GM19239 (cell line): Measurements from ENCODE around the gene RREB1.
"Not testable (repeated sequence)": the region's sequence is repeated elsewhere in the genome, so short reads cannot be mapped to it uniquely, and the experiment has no call there.

ENCODE experiments used
- DNase-seq: peaks from one replicate; pipeline ENCODE4 v3.0.0; 2011; ENCODE audit warnings: low spot score; ENCODE audit not compliant: insufficient read length
- FAIRE-seq: peaks from 2 replicates; lab custom pipeline; 2011; peaks lifted over from hg19 to GRCh38; lab: Jason Lieb, UNC

RREB1 gene

DNA sequence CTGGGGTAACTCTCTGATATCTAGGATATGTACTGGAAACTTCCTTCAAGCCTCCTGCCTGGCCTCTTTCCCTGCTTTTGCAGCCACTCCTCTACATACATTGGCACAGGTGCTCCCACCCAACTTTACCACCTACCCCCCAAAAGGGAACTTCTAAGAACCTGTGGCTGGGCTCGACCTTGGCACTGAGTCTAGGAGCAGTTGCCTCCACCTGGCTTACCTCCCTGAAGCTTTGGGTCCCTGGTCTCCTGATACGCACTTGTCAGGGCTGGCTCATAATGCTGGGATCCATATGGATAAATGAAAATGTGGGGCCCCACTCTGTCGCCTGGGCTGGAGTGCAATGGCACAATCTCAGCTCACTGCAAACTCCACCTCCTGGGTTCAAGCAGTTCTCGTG is 149.0 kb downstream of the RREB1 start:
- FAIRE-seq: no peak

DNA sequence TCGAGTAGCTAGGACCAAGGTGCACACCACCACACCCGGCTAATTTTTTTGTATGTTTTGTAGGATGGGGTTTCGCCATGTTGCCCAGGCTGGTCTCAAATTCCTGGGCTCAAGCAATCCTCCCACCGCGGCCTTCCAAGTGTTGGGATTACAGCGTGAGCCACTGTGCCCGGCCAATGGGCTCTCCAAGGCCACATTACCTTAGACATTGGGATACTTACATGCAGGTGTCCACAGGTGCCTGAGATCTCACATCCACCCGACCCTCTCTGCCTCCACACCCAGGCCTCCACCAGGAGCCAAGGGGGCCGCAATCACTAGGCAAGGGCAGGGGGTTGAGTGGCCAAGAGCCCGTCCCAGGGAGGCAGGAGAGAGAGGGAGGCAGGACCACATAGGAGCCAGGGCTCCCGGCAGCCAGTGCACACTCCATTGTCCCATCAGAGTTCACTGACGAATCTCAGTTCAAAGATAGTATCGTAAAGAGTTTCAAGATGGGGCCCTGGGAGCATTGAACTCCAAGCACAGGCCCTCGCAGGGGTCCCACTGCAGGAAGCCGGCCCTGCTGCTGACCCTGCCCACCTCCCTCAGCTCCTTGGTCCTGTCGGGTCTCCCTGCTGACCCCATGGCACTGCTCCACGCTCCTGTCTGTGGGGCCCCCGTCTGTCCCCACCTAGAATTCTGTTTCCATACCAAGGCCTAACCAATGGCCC is 149.9 kb downstream of the RREB1 start:
- no peak for FAIRE-seq

More for the DNA sequence above, 149.0 kb downstream of the RREB1 start:
- DNase-seq: no peak

GRCh38 chr6:7258231-7258763 is 150.5 kb downstream of the RREB1 start:
- FAIRE-seq: no peak

More for the DNA sequence above, 149.9 kb downstream of the RREB1 start:
- DNase-seq: no peak

DNA sequence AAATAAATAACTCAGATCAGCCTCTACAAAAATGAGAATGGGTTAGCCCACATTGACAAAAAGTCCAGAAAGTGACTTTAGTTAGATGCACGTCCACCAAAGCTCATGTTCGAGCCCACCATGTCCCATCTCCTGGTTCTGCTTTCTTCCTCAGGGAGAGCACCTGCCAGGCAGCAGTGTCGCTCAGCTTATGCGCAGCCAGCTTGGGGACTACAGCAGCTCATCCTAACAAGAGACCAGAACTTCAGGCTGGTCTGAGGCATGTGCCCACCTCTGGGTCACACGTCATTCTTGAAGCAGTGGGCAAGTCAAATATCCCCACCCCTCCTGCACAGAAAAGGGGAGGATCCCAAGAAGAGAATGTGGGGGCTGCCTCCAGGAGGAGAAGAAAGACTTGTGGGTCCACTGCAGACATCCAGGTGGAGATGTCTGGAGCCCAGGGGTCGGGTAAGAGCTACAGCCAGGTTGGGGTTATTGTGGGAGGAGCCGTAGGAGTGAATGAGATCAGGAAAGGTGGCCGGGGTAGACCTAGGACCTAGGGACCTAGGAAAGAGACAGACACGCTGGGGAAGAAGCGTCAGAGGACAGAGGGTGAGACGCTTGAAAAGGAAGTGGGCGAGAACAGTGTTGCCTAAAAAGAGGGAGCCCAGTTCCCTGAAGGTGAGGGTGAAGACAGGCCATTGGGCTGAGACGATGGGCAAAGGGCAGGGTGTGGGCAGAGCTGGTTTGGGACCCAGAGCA is 152.7 kb downstream of the RREB1 start:
- no peak for FAIRE-seq
- no peak for DNase-seq

More at GRCh38 chr6:7258231-7258763, 150.5 kb downstream of the RREB1 start:
- DNase-seq: no peak

GRCh38 chr6:7261032-7261841 is 153.5 kb downstream of the RREB1 start:
- no peak for FAIRE-seq
- DNase-seq: peak; percentile 45

DNA sequence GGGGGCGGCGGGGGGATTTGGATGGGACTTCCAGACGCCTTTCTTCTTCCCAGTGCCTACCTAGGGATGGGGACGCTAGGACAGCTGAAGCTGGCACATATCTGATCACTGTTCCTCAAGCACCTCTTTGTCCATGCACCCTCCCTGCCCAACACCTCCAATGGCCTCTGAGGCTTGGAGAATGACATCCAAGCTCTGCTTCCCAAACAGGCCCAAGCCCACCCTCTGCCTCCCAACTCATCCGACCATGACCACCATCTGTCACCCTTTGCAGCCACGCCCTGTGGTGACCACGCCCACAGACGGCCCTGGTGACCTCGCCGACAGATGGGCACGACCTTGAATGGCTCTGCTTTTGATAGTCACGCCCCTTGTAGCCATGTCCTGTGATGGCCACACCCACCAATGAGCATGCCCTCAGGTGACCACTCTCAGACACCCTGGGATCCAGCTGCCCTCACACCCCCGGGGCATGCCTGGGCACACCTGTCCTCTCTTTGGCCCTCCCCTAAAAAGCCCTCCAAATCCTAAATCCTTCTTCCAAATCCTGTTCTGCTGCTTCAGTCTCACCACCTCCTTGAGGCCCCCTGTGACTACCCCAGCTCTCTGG is 154.2 kb downstream of the RREB1 start:
- no peak for FAIRE-seq
- no peak for DNase-seq

- FAIRE-seq (no peak), DNase-seq (no peak)
Observed at GRCh38 chr6:7262746-7263518, 155.2 kb downstream of the RREB1 start.

DNA sequence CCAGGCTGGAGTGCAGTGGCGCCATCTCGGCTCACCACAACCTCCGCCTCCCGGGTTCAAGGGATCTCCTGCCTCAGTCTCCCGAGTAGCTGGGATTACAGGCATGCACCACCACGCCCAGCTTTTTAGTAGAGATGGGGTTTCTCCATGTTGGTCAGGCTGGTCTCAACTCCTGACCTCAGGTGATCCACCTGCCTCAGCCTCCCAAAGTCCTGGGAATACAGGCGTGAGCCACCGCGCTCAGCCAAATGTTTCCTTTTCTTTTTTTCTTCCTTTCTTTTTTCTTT is 155.7 kb downstream of the RREB1 start:
- not testable (repeated sequence) for DNase-seq, FAIRE-seq

DNA sequence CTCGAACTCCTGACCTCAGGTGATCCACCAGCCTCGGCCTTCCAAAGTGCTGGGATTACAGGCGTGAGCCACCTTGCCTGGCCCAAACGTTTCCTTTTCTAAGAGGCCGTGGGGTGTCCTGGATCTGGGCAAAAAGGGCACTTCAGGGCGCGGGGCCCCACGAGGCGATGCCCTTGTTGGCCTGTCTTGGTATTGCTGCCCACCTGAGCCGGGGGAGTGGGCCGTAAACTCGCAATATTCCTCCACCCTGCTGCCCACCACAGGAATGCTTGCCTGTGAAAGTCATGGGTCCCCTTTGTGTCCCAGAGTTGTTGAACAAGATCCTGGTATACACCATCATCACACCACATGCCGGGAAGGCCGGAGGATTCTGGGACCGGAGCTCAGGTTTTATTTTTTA is 156.3 kb downstream of the RREB1 start:
- no peak for FAIRE-seq
- no peak for DNase-seq

DNA sequence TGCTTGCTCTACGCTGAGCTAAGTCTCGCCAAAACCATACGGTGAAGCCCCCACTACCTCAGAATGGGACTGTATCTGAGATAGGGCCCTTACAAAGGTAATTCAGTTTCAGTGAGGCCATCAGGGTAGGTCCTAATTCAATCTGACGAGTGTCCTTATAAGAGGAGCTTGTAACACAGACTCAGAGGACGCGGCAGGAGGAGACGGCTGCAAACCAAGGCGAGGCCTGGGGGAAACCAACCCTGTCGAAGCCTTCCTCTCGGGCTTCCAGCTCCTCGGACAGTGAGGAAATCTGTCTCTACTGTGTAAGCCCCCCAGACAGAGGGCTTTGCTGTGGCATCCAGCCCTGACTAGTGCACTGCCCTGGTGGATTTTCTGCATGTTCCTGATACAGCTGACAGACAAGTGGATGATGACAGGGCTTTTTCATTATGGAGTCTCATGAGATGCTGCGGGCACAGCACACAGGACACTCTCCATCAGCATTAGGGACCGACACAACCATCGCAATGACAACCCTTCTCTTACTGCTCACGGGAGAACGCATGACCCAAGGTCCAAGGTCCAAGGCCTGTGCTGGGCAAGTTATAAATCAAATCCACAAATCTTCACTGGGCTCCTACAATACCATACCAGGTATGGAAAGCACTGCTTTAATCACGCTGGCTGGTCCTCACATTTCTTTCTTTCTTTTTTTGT is 157.1 kb downstream of the RREB1 start:
- FAIRE-seq: no peak
- no peak for DNase-seq

GRCh38 chr6:7265385-7265726 is 157.6 kb downstream of the RREB1 start:
- FAIRE-seq: not testable (repeated sequence)

GRCh38 chr6:7267071-7267465 is 159.3 kb downstream of the RREB1 start:
- no peak for FAIRE-seq
- no peak for DNase-seq

More at GRCh38 chr6:7265385-7265726, 157.6 kb downstream of the RREB1 start:
- not testable (repeated sequence) for DNase-seq

DNA sequence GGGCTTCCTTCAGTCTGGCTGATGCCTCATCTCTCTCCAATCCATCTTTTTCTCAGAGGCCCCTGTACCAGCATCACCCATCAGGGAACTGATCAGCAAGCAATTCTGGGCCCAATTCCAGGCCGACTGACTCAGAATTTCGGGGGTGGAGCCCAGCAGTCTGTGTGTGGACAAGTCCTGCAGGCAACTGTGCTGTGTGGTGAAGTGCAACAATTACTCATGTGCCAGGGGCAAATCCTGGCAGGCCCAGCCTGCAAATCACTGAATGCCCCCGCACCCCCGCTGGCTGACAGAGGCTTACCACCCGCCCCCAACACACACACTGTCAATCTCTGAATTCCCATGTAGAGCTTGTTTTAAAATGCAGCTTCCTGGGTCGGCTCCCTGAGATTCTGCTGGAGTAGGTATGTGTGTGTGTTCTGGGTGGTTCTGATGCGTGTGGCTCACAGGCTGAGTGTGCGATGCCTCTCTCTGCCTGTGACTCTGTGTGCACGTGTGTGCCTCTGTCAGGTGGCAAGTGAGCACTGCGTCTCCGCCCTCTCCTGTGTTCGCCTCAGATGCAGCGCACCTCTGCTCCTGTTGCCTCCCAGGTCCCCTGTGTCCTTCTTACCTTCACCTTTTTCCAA is 159.8 kb downstream of the RREB1 start:
- DNase-seq: no peak
- no peak for FAIRE-seq

DNA sequence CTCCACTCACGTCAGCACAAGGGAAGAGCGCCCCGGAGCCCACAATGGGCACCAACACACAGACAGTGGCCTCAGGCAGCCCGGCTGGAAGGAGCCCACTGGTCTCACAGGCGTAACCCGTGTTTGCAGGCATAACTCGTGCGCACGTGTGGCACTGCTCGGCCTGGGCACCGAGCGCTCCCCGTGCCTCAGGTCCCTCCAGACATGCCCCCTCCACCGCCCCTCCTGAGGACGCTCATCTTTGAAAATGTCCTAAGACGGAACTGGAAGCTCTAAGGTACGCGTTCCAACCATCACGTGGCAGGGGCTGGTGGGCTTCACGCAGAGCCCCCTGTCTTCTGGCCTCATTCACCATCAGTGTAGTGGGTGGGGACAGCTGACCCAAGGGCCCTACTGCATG is 160.6 kb downstream of the RREB1 start:
- FAIRE-seq (no peak), DNase-seq (no peak)

- DNase-seq (no peak), FAIRE-seq (no peak)
Observed at GRCh38 chr6:7268816-7269555, 161.2 kb downstream of the RREB1 start.

- FAIRE-seq: no peak
Observed at GRCh38 chr6:7269816-7270215, 162.1 kb downstream of the RREB1 start.

GRCh38 chr6:7270320-7271204 is 162.8 kb downstream of the RREB1 start:
- FAIRE-seq (no peak), DNase-seq (no peak)

More at GRCh38 chr6:7269816-7270215, 162.1 kb downstream of the RREB1 start:
- no peak for DNase-seq
